HPDE6-E6E7 (cell line): ENCODE results near the gene ATXN7L2.

Source experiments
- DNase-seq: peaks from one replicate; pipeline ENCODE4 v3.0.0; 2011; ENCODE audit warnings: missing footprints; ENCODE audit errors: extremely low spot score

Gene ATXN7L2

GRCh38 chr1:109523706-109524105 is 40.0 kb downstream of the ATXN7L2 start:
- no peak for DNase-seq

GRCh38 chr1:109527098-109527811 is 43.5 kb downstream of the ATXN7L2 start:
- DNase-seq: no peak

GRCh38 chr1:109527846-109528695 is 44.4 kb downstream of the ATXN7L2 start:
- DNase-seq: no peak

- DNase-seq: no peak
Measured at GRCh38 chr1:109528712-109529111, 45.0 kb downstream of the ATXN7L2 start.

- DNase-seq: no peak
Measured at GRCh38 chr1:109529881-109530456, 46.3 kb downstream of the ATXN7L2 start.

- no peak for DNase-seq
Measured at GRCh38 chr1:109530457-109531087, 46.9 kb downstream of the ATXN7L2 start.

- DNase-seq: no peak
Measured at GRCh38 chr1:109531380-109531779, 47.7 kb downstream of the ATXN7L2 start.

- no peak for DNase-seq
Measured at GRCh38 chr1:109531826-109532364, 48.2 kb downstream of the ATXN7L2 start.

- DNase-seq: peak; percentile 79
Measured at GRCh38 chr1:109532365-109533136, 48.8 kb downstream of the ATXN7L2 start.

GRCh38 chr1:109534307-109534858 is 50.7 kb downstream of the ATXN7L2 start:
- no peak for DNase-seq

- DNase-seq: no peak
Measured at GRCh38 chr1:109535481-109535880, 51.8 kb downstream of the ATXN7L2 start.

GRCh38 chr1:109535971-109536491 is 52.3 kb downstream of the ATXN7L2 start:
- no peak for DNase-seq

- DNase-seq: no peak
Measured at GRCh38 chr1:109537450-109538178, 53.9 kb downstream of the ATXN7L2 start.

GRCh38 chr1:109538827-109539555 is 55.3 kb downstream of the ATXN7L2 start:
- DNase-seq: no peak

GRCh38 chr1:109539676-109540075 is 56.0 kb downstream of the ATXN7L2 start, which contains the start of gene GPR61:
GPR61 (plus strand) TSS chr1:109539872; CDS start chr1:109543023, 3,151 bp downstream.
- no peak for DNase-seq

- no peak for DNase-seq
Measured at GRCh38 chr1:109541102-109541501, 57.4 kb downstream of the ATXN7L2 start.
